PC-3 (cell line): ENCODE measurements around the gene ANP32A. TPM values are rescaled to one million over a fixed set of nuclear protein-coding genes. Genes with fewer than 3 reads are reported as not detected.

Source experiments
- ATAC-seq: fragments of 200-7000 bp; cut with Tn5 transposase; 2 replicates; pipeline ENCODE4 v1.9.1; 2020; ENCODE audit warnings: mild to moderate bottlenecking, moderate library complexity
- BruUV-seq: library from RNA; stranded (reverse); fragments of 400-500 nt; replicated peaks from 2 replicates; lab custom pipeline; 2021; lab: Mats Ljungman, UMichigan
- CTCF ChIA-PET: fragments of 300-600 bp; sonication (Branson Sonifier 250); formaldehyde crosslinking; loops from one replicate; lab custom pipeline; 2022; ENCODE audit warnings: antibody characterized with exemption; lab: Charles Lee
- POLR2A ChIA-PET: fragments of 300-600 bp; sonication (Branson Sonifier 250); formaldehyde crosslinking; loops from one replicate; lab custom pipeline; 2022; ENCODE audit warnings: antibody characterized with exemption; ENCODE audit not compliant: unreplicated experiment; lab: Charles Lee
- DNase-seq: peaks from one replicate; pipeline ENCODE4 v3.0.0-alpha.2; 2015
- H2AFZ ChIP-seq: fragments of 300-600 bp; sonication (generic); 2 replicates; pipeline ENCODE4 v1.6.0; 2016; ENCODE audit warnings: antibody characterized with exemption, low read length
- H3F3A ChIP-seq: fragments of 300-600 bp; sonication (generic); one replicate; pipeline ENCODE4 v1.6.0; 2017; ENCODE audit warnings: antibody characterized with exemption, low read length, control low read depth, mild to moderate bottlenecking; ENCODE audit not compliant: unreplicated experiment
- H3K27ac ChIP-seq: fragments of 300-600 bp; sonication (generic); 2 replicates; pipeline ENCODE4 v1.5.1; 2016; ENCODE audit warnings: mild to moderate bottlenecking, low read length
- H3K27me3 ChIP-seq: fragments of 300-600 bp; sonication (generic); 2 replicates; pipeline ENCODE4 v1.6.1; 2016; ENCODE audit warnings: low read length, mixed read lengths
- H3K36me3 ChIP-seq: fragments of 300-600 bp; sonication (generic); 2 replicates; pipeline ENCODE4 v1.6.1; 2016; ENCODE audit warnings: low read depth, mixed run types, low read length, mixed read lengths
- H3K4me1 ChIP-seq: fragments of 300-600 bp; sonication (generic); 2 replicates; pipeline ENCODE4 v1.5.1; 2016; ENCODE audit warnings: low read length; ENCODE audit not compliant: insufficient read depth
- H3K4me2 ChIP-seq: fragments of 300-600 bp; sonication (generic); 2 replicates; pipeline ENCODE4 v1.6.0; 2016; ENCODE audit warnings: low read length
- H3K4me3 ChIP-seq: fragments of 300-600 bp; sonication (generic); 2 replicates; pipeline ENCODE4 v1.5.1; 2016; ENCODE audit warnings: mild to moderate bottlenecking, low read length, mixed read lengths
- H3K79me2 ChIP-seq: fragments of 300-600 bp; sonication (generic); 2 replicates; pipeline ENCODE4 v1.6.1; 2017; ENCODE audit warnings: low read length, mixed read lengths
- H3K9ac ChIP-seq: fragments of 300-600 bp; sonication (generic); 2 replicates; pipeline ENCODE4 v1.6.0; 2016; ENCODE audit warnings: mild to moderate bottlenecking, low read length
- H3K9me2 ChIP-seq: fragments of 300-600 bp; sonication (generic); replicated peaks from 2 replicates; pipeline ENCODE4 v1.6.1; 2016; ENCODE audit warnings: mixed run types, low read length, mixed read lengths
- H3K9me3 ChIP-seq: fragments of 300-600 bp; sonication (generic); 2 replicates; pipeline ENCODE4 v1.6.1; 2016; ENCODE audit warnings: low read length, mixed read lengths
- H4K20me1 ChIP-seq: fragments of 300-600 bp; sonication (generic); 2 replicates; pipeline ENCODE4 v1.6.1; 2016; ENCODE audit warnings: low read length, mixed read lengths
- CTCF ChIP-seq: fragments of 300-600 bp; sonication (generic); conservative IDR thresholded peaks from 2 replicates; pipeline ENCODE4 v1.5.1; 2017; ENCODE audit warnings: antibody characterized with exemption, low read depth, mild to moderate bottlenecking, low read length
- EZH2 ChIP-seq: fragments of 300-600 bp; sonication (generic); IDR thresholded peaks from one replicate; pipeline ENCODE4 v1.6.1; 2017; ENCODE audit warnings: antibody characterized with exemption, mild to moderate bottlenecking, low read length; ENCODE audit not compliant: unreplicated experiment
- EZH2phosphoT487 ChIP-seq: fragments of 300-600 bp; sonication (generic); IDR thresholded peaks from 2 replicates; pipeline ENCODE4 v1.6.1; 2018; ENCODE audit warnings: mild to moderate bottlenecking, antibody characterized with exemption, low read length, borderline replicate concordance
- intact Hi-C: fragments of 100-400 bp; cut with micrococcal nuclease; formaldehyde crosslinking; loops from 2 replicates; pipeline ENCODE4 v1.9.0; 2023
- total RNA-seq: library from RNA; depleted of rRNA; stranded (reverse); fragments of >200 nt; gene quantifications from 2 replicates; pipeline ENCODE4 v1.2.3, GENCODE V29; 2014

ANP32A gene
- total RNA-seq, 1 experiment from 2014 or later, result 106 TPM

DNA sequence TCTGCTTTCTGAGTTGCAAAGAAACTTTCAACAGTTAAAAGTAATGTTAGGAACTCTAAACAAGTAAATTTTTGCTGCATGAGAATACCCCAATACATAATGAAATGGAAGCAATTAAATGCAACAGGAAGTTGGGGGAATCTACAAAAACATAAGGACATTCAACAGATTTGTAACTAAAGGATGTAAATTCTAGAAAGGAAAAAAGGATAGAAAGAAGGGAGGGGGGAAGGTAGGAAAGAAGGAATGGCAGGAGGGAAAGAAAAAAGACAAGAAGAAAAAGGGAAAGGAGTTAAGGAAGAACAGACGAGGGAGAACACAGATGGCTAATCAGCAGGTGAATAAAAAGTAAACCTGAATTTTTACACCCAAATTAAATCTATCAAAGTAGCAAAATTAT is 22.3 kb upstream of the ANP32A start:
- intact Hi-C loops, result no loop called here
- POLR2A ChIA-PET, result no interaction called here
- Histone ChIP-seq H3K79me2 (no peaks in the 10 kb centered on the region), H3K36me3 (no peaks in the 10 kb centered on the region), H3K9me3 (no peaks in the 10 kb centered on the region), H3K9me2 (no peaks in the 10 kb centered on the region), H3K27ac (no peak overlapping the region), H3F3A (no peaks in the 10 kb centered on the region), H2AFZ (no peak overlapping the region), H4K20me1 (0 out of 2 replicates have a peak, but pooled peaks cover 6% of the 10 kb centered on the region), H3K4me2 (no peak overlapping the region), H3K9ac (no peak overlapping the region), H3K4me1 (no peaks in the 10 kb centered on the region), H3K4me3 (no peak overlapping the region), H3K27me3 (peaks cover 67% of the 10 kb centered on the region)
- TF ChIP-seq CTCF, result no peak
- no peak for TF ChIP-seq EZH2phosphoT487
- no peak for TF ChIP-seq EZH2
- CTCF ChIA-PET, result no interaction called here
- ATAC-seq (no peak), DNase-seq (no peak)
- no TSS peak for BruUV-seq

DNA sequence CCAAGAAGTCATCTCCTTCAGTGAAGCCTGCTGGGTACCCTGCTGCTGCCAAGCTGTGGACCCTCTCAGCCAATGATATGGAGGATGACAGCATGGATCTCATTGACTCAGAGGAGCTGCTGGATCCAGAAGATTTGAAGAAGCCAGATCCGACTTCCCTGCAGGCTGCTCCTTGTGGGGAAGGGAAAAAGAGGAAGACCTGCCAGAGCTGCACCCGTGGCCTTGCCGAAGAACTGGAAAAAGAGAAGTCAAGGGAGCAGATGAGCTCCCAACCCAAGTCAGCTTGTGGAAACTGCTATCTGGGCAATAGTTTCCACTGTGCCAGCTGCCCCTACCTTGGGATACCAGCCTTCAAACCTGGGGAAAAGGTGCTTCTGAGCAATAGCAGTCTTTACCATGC is 13.7 kb upstream of the ANP32A start:
- ATAC-seq (no peak), DNase-seq (no peak)
- Histone ChIP-seq H3K4me3 (no peak overlapping the region), H3K9me2 (no peaks in the 10 kb centered on the region), H3K36me3 (no peaks in the 10 kb centered on the region), H3K4me1 (no peaks in the 10 kb centered on the region), H3K4me2 (no peak overlapping the region), H3K79me2 (no peaks in the 10 kb centered on the region), H4K20me1 (no peaks in the 10 kb centered on the region), H3K9me3 (no peaks in the 10 kb centered on the region), H3F3A (no peaks in the 10 kb centered on the region), H3K27ac (no peak overlapping the region), H3K9ac (no peak overlapping the region), H3K27me3 (peaks cover 26% of the 10 kb centered on the region), H2AFZ (no peak overlapping the region)
- TF ChIP-seq EZH2 (no peak), CTCF (no peak), EZH2phosphoT487 (no peak)
- POLR2A ChIA-PET, result no interaction called here
- BruUV-seq, result no TSS peak
- intact Hi-C loops, result no loop called here
- CTCF ChIA-PET, result interaction anchor here (0.6 kb wide), 1 partner anchor 283 kb away, joined by 6 read pairs; no protein-coding TSS in a partner anchor

GRCh38 chr15:68833700-68834331 is 13.1 kb upstream of the ANP32A start:
- H3K27ac ChIP-seq, result no peak overlapping the region
- H2AFZ ChIP-seq, result no peak overlapping the region
- H3K9me3 ChIP-seq, result no peaks in the 10 kb centered on the region
- no peaks in the 10 kb centered on the region for H4K20me1 ChIP-seq
- H3F3A ChIP-seq, result no peaks in the 10 kb centered on the region
- H3K4me2 ChIP-seq, result no peak overlapping the region
- TF ChIP-seq EZH2phosphoT487, result no peak
- POLR2A ChIA-PET, result no interaction called here
- no peak for DNase-seq
- H3K36me3 ChIP-seq, result no peaks in the 10 kb centered on the region
- intact Hi-C loops, result no loop called here
- H3K27me3 ChIP-seq, result peaks cover 26% of the 10 kb centered on the region
- CTCF ChIA-PET, result interaction anchor here (0.6 kb wide), 1 partner anchor 282 kb away, joined by 6 read pairs; no protein-coding TSS in a partner anchor
- H3K4me3 ChIP-seq, result no peak overlapping the region
- no peak for ATAC-seq
- no peaks in the 10 kb centered on the region for H3K4me1 ChIP-seq
- H3K79me2 ChIP-seq, result no peaks in the 10 kb centered on the region
- BruUV-seq, result no TSS peak
- H3K9me2 ChIP-seq, result no peaks in the 10 kb centered on the region
- no peak overlapping the region for H3K9ac ChIP-seq
